Neural cell (in vitro differentiated cells): Measurements from ENCODE around the gene RGS6. TPM values are rescaled to one million over a fixed set of nuclear protein-coding genes. Genes with fewer than 3 reads are reported as not detected.

Source experiments
- H2AFZ ChIP-seq: fragments of 200-600, 300-800 bp; sonication (generic), shearing (Covaris generic); 2 replicates; pipeline ENCODE4 v1.6.0; 2014; ENCODE audit warnings: low read depth, mild to moderate bottlenecking, antibody characterized with exemption, low read length, moderate library complexity
- H3F3A ChIP-seq: fragments of 200-600 bp; shearing (Covaris generic); 2 replicates; pipeline ENCODE4 v1.6.1; 2016; ENCODE audit warnings: mild to moderate bottlenecking, moderate library complexity, mixed read lengths, antibody characterized with exemption, low read length; ENCODE audit not compliant: insufficient read depth, poor library complexity, severe bottlenecking
- H3K27ac ChIP-seq: fragments of 200-600, 300-800 bp; sonication (generic), shearing (Covaris generic); 2 replicates; pipeline ENCODE4 v1.5.1; 2014; ENCODE audit warnings: mild to moderate bottlenecking, low read length, moderate library complexity
- H3K27me3 ChIP-seq: fragments of 300-800, 200-600 bp; sonication (generic), shearing (Covaris generic); 2 replicates; pipeline ENCODE4 v1.6.0; 2014; ENCODE audit warnings: mild to moderate bottlenecking, low read depth, low read length, moderate library complexity; ENCODE audit not compliant: insufficient read depth
- H3K36me3 ChIP-seq: fragments of 300-800, 200-600 bp; sonication (generic), shearing (Covaris generic); 2 replicates; pipeline ENCODE4 v1.5.1; 2014; ENCODE audit warnings: mild to moderate bottlenecking, antibody characterized with exemption, low read length, moderate library complexity; ENCODE audit not compliant: insufficient read depth
- H3K4me2 ChIP-seq: fragments of 300-800, 200-600 bp; sonication (generic), shearing (Covaris generic); 2 replicates; pipeline ENCODE4 v1.6.0; 2014; ENCODE audit warnings: mild to moderate bottlenecking, low read length
- H3K4me3 ChIP-seq: fragments of 300-800, 200-600 bp; sonication (generic), shearing (Covaris generic); 2 replicates; pipeline ENCODE4 v1.5.1; 2014; ENCODE audit warnings: mild to moderate bottlenecking, low read length, moderate library complexity
- H3K79me2 ChIP-seq: fragments of 200-600 bp; shearing (Covaris generic); replicated peaks from 2 replicates; pipeline ENCODE4 v1.6.0; 2014; ENCODE audit warnings: mild to moderate bottlenecking, low read length, moderate library complexity; ENCODE audit not compliant: insufficient read depth
- H3K9ac ChIP-seq: fragments of 300-800, 200-600 bp; sonication (generic), shearing (Covaris generic); 2 replicates; pipeline ENCODE4 v1.6.1; 2016; ENCODE audit warnings: mild to moderate bottlenecking, low read length, mixed read lengths
- H3K9me2 ChIP-seq: fragments of 200-600 bp; shearing (Covaris generic); 2 replicates; pipeline ENCODE4 v1.6.1; 2016; ENCODE audit warnings: mild to moderate bottlenecking, low read length, mixed read lengths; ENCODE audit not compliant: insufficient read depth
- H3K9me3 ChIP-seq: fragments of 200-600, 300-800 bp; sonication (generic), shearing (Covaris generic); 2 replicates; pipeline ENCODE4 v1.6.1; 2016; ENCODE audit warnings: mild to moderate bottlenecking, mixed run types, low read length, moderate library complexity, mixed read lengths
- H4K20me1 ChIP-seq: fragments of 200-600 bp; shearing (Covaris generic); 2 replicates; pipeline ENCODE4 v1.6.1; 2016; ENCODE audit warnings: mild to moderate bottlenecking, mixed run types; ENCODE audit not compliant: insufficient read depth
- EP300 ChIP-seq: fragments of 450-650 bp; conservative IDR thresholded peaks from 2 replicates; pipeline ENCODE4 v1.6.1; 2014; ENCODE audit warnings: antibody characterized with exemption, mild to moderate bottlenecking, moderate library complexity; ENCODE audit not compliant: poor library complexity, severe bottlenecking
- EZH2 ChIP-seq: fragments of 200-600, 300-800 bp; shearing (Covaris generic), sonication (generic); IDR thresholded peaks from 2 replicates; pipeline ENCODE4 v1.6.1; 2014; ENCODE audit warnings: antibody characterized with exemption, low read length, borderline replicate concordance, mild to moderate bottlenecking; ENCODE audit not compliant: insufficient read depth, poor library complexity, severe bottlenecking
- MXI1 ChIP-seq: fragments of 450-650 bp; conservative IDR thresholded peaks from 2 replicates; pipeline ENCODE4 v1.6.1; 2014; ENCODE audit warnings: antibody characterized with exemption, mild to moderate bottlenecking; ENCODE audit not compliant: poor library complexity, severe bottlenecking
- POLR2AphosphoS5 ChIP-seq: IDR thresholded peaks from 2 replicates; pipeline ENCODE4 v1.6.1; 2012
- RAD21 ChIP-seq: fragments of 450-650 bp; conservative IDR thresholded peaks from 2 replicates; pipeline ENCODE4 v1.6.1; 2014; ENCODE audit warnings: antibody characterized with exemption, mild to moderate bottlenecking, moderate library complexity
- SMC3 ChIP-seq: fragments of 450-650 bp; conservative IDR thresholded peaks from 2 replicates; pipeline ENCODE4 v1.6.1; 2014; ENCODE audit warnings: antibody characterized with exemption, mild to moderate bottlenecking, moderate library complexity; ENCODE audit not compliant: poor library complexity
- TAF1 ChIP-seq: IDR thresholded peaks from 2 replicates; pipeline ENCODE4 v1.6.1; 2012; ENCODE audit warnings: low read depth
- polyA plus RNA-seq: library from polyadenylated mRNA; depleted of rRNA; stranded (reverse); fragments of >200 nt; gene quantifications from 2 replicates; pipeline ENCODE4 v1.2.3, GENCODE V29; 2014
- TF ChIP-seq, protein P1 (sequence below): IDR thresholded peaks from 2 replicates; pipeline ENCODE4 v1.6.1; 2012; ENCODE audit warnings: borderline replicate concordance
- TF ChIP-seq, protein P2 (sequence below): fragments of 450-650 bp; IDR thresholded peaks from 2 replicates; pipeline ENCODE4 v1.5.1; 2014; ENCODE audit warnings: antibody characterized with exemption, mild to moderate bottlenecking, moderate library complexity; ENCODE audit not compliant: poor library complexity, severe bottlenecking

The RGS6 gene
- polyA plus RNA-seq, 1 donor from 2014 or later: 7.3 TPM

DNA sequence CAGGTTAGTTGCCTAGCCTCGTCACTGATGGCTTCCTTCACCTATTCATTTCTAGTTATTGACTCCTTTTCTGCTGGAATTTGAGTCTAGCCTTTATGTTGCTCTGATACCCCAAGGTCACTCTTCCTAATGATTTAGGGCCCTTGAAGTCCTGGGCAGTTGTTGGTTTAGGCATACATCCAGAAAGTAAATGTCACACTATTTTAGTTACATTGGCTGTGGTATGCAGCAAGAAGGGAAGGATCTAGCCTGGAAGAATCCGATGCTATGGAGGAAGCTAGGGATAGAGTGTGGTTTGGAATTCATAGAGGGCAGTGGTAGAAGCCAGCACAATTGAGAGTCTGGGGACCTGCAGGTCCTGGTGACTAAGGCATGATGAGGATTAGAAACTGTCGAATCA is 38.0 kb downstream of the RGS6 start:
- no peaks in the 10 kb centered on the region for H4K20me1 ChIP-seq
- no peak overlapping the region for H3K4me2 ChIP-seq
- H3K36me3 ChIP-seq: no peaks in the 10 kb centered on the region
- TF ChIP-seq, protein P1, sequence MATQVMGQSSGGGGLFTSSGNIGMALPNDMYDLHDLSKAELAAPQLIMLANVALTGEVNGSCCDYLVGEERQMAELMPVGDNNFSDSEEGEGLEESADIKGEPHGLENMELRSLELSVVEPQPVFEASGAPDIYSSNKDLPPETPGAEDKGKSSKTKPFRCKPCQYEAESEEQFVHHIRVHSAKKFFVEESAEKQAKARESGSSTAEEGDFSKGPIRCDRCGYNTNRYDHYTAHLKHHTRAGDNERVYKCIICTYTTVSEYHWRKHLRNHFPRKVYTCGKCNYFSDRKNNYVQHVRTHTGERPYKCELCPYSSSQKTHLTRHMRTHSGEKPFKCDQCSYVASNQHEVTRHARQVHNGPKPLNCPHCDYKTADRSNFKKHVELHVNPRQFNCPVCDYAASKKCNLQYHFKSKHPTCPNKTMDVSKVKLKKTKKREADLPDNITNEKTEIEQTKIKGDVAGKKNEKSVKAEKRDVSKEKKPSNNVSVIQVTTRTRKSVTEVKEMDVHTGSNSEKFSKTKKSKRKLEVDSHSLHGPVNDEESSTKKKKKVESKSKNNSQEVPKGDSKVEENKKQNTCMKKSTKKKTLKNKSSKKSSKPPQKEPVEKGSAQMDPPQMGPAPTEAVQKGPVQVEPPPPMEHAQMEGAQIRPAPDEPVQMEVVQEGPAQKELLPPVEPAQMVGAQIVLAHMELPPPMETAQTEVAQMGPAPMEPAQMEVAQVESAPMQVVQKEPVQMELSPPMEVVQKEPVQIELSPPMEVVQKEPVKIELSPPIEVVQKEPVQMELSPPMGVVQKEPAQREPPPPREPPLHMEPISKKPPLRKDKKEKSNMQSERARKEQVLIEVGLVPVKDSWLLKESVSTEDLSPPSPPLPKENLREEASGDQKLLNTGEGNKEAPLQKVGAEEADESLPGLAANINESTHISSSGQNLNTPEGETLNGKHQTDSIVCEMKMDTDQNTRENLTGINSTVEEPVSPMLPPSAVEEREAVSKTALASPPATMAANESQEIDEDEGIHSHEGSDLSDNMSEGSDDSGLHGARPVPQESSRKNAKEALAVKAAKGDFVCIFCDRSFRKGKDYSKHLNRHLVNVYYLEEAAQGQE: no peak
- TF ChIP-seq EZH2 (no peak), SMC3 (no peak), POLR2AphosphoS5 (no peak), RAD21 (no peak), TAF1 (no peak), MXI1 (no peak), EP300 (no peak)
- TF ChIP-seq, protein P2, sequence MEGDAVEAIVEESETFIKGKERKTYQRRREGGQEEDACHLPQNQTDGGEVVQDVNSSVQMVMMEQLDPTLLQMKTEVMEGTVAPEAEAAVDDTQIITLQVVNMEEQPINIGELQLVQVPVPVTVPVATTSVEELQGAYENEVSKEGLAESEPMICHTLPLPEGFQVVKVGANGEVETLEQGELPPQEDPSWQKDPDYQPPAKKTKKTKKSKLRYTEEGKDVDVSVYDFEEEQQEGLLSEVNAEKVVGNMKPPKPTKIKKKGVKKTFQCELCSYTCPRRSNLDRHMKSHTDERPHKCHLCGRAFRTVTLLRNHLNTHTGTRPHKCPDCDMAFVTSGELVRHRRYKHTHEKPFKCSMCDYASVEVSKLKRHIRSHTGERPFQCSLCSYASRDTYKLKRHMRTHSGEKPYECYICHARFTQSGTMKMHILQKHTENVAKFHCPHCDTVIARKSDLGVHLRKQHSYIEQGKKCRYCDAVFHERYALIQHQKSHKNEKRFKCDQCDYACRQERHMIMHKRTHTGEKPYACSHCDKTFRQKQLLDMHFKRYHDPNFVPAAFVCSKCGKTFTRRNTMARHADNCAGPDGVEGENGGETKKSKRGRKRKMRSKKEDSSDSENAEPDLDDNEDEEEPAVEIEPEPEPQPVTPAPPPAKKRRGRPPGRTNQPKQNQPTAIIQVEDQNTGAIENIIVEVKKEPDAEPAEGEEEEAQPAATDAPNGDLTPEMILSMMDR: no peak
- no peak overlapping the region for H3K9ac ChIP-seq
- no peak overlapping the region for H3K27ac ChIP-seq
- H3K9me2 ChIP-seq: no peaks in the 10 kb centered on the region
- no peaks in the 10 kb centered on the region for H3K79me2 ChIP-seq
- no peaks in the 10 kb centered on the region for H3F3A ChIP-seq
- no peak overlapping the region for H3K4me3 ChIP-seq
- H2AFZ ChIP-seq: no peak overlapping the region
- H3K9me3 ChIP-seq: no peaks in the 10 kb centered on the region
- H3K27me3 ChIP-seq: no peaks in the 10 kb centered on the region

DNA sequence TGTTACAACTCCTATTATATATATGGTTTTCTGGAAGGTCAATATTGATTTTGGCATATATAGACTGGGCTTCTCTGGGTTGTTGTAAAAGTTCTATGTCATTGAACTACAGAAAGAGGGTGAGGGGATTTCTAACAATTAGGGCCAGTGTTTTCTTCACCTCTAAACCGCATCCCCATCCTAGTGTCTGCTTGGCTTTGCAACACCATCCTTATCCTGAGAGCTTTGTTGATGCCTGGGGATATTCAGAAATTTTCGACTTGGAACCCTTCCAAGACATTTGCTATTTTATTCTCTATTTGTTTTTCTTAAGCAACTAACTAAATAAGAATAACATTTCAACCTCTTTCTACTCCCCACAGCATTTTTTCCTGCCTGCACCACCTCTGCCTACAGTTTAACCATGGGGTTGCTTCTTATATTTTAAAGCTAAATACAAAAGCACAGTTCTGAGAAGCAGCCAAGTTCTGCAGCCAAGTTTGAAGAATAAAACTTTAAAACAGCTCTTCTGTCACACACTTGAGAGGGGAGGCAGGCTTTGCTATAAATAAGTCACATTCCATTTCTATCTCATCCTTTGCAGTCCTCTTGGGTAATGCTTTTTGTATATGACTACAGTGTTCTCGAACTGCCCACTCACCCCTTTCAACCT is 53.4 kb downstream of the RGS6 start:
- Histone ChIP-seq H3K36me3 (no peaks in the 10 kb centered on the region), H3K9ac (no peak overlapping the region), H3K9me2 (no peaks in the 10 kb centered on the region), H3F3A (no peaks in the 10 kb centered on the region), H2AFZ (no peak overlapping the region), H3K4me3 (no peak overlapping the region), H3K27ac (no peak overlapping the region), H3K4me2 (no peak overlapping the region), H3K27me3 (no peaks in the 10 kb centered on the region), H4K20me1 (no peaks in the 10 kb centered on the region), H3K79me2 (no peaks in the 10 kb centered on the region), H3K9me3 (no peaks in the 10 kb centered on the region)
- TF ChIP-seq, protein P1: no peak
- no peak for TF ChIP-seq TAF1
- no peak for TF ChIP-seq POLR2AphosphoS5
- TF ChIP-seq MXI1: no peak
- TF ChIP-seq EZH2: no peak
- TF ChIP-seq, protein P2: no peak
- TF ChIP-seq RAD21: no peak
- no peak for TF ChIP-seq EP300
- TF ChIP-seq SMC3: no peak
